ENCODE data around the gene EEF2KMT.
A peak's percentile ranks its signal among the peaks of the same experiment; 100 is the strongest.
"Not testable (repeated sequence)": the region's sequence is repeated elsewhere in the genome, so short reads cannot be mapped to it uniquely, and the experiment has no call there.

Gene EEF2KMT

GRCh38 chr16:5073771-5074170 is 23.8 kb downstream of the EEF2KMT start:
- H3K4me1 ChIP-seq (ENCODE audit: insufficient read depth, low read length), result peaks cover 19% of the 10 kb centered on the region
- H3K9me3 ChIP-seq (ENCODE audit: low read length); H3K27me3 ChIP-seq (ENCODE audit: control insufficient read depth in 1 of 2, insufficient read depth in 2 of 2, low read length in 2 of 2); H3K9ac ChIP-seq (ENCODE audit: low read length); H3K27ac ChIP-seq (ENCODE audit: low read depth, low read length); H3K4me3 ChIP-seq (ENCODE audit: low read depth in 1 of 2, low read length in 2 of 2): not testable (repeated sequence)
- H3K36me3 ChIP-seq (ENCODE audit: insufficient read depth, low read length), result peaks cover 24% of the 10 kb centered on the region

DNA sequence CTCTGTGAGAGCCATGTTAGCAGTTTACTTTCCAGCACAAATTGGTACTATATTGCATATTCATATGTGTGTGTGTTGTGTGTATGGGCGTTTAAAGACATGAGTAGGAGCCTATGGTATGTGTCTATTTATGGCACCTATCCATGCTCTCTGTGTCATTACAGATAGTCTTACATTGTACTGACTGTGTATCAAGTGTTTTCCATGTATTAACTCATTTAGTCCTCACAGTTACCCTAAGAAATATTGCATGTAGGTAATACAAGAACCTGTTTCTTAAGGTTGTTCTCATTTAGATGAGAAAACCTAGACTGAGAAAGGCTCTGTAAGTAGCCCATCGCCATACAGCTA is 24.3 kb downstream of the EEF2KMT start:
- Histone ChIP-seq H3K9ac (ENCODE audit: low read length) (no peak overlapping the region), H3K9me3 (ENCODE audit: low read length) (no peaks in the 10 kb centered on the region), H3K4me3 (ENCODE audit: low read depth in 1 of 2, low read length in 2 of 2) (no peak overlapping the region), H3K36me3 (ENCODE audit: insufficient read depth, low read length) (peaks cover 24% of the 10 kb centered on the region), H3K4me1 (ENCODE audit: insufficient read depth, low read length) (peaks cover 19% of the 10 kb centered on the region), H3K27ac (ENCODE audit: low read depth, low read length) (no peak overlapping the region), H3K27me3 (ENCODE audit: control insufficient read depth in 1 of 2, insufficient read depth in 2 of 2, low read length in 2 of 2) (no peaks in the 10 kb centered on the region)

GRCh38 chr16:5072334-5073278 is 25.0 kb downstream of the EEF2KMT start:
- H3K9ac ChIP-seq (ENCODE audit: low read length), result no peak overlapping the region
- H3K27ac ChIP-seq (ENCODE audit: low read depth, low read length), result peak overlapping the region; percentile 81
- peak overlapping the region; percentile 83 to 90 for H3K4me3 ChIP-seq (ENCODE audit: low read depth in 1 of 2, low read length in 2 of 2)
- peaks cover 19% of the 10 kb centered on the region for H3K4me1 ChIP-seq (ENCODE audit: insufficient read depth, low read length)
- H3K9me3 ChIP-seq (ENCODE audit: low read length), result no peaks in the 10 kb centered on the region
- peaks cover 24% of the 10 kb centered on the region for H3K36me3 ChIP-seq (ENCODE audit: insufficient read depth, low read length)
- H3K27me3 ChIP-seq (ENCODE audit: control insufficient read depth in 1 of 2, insufficient read depth in 2 of 2, low read length in 2 of 2), result no peaks in the 10 kb centered on the region

- no peak within 1 kb of the TSS for H3K9ac ChIP-seq (ENCODE audit: low read length)
- peak within 1 kb of the TSS; percentile 83 to 90 for H3K4me3 ChIP-seq (ENCODE audit: low read depth in 1 of 2, low read length in 2 of 2)
- H3K36me3 ChIP-seq (ENCODE audit: insufficient read depth, low read length), result peaks cover 19% of the 10 kb centered on the region
- H3K9me3 ChIP-seq (ENCODE audit: low read length), result no peaks in the 10 kb centered on the region
- H3K27ac ChIP-seq (ENCODE audit: low read depth, low read length), result peak within 1 kb of the TSS; percentile 81
- H3K4me1 ChIP-seq (ENCODE audit: insufficient read depth, low read length), result peaks cover 19% of the 10 kb centered on the region
- no peaks in the 10 kb centered on the region for H3K27me3 ChIP-seq (ENCODE audit: control insufficient read depth in 1 of 2, insufficient read depth in 2 of 2, low read length in 2 of 2)
Measured at GRCh38 chr16:5071681-5072333, 25.8 kb downstream of the EEF2KMT start, which contains the start of gene ALG1. Gene ALG1 (plus strand): TSS chr16:5071843. CDS start chr16:5071850, 7 bp downstream.

GRCh38 chr16:5071341-5071680 is 26.3 kb downstream of the EEF2KMT start:
- peaks cover 19% of the 10 kb centered on the region for H3K4me1 ChIP-seq (ENCODE audit: insufficient read depth, low read length)
- H3K9me3 ChIP-seq (ENCODE audit: low read length), result no peaks in the 10 kb centered on the region
- H3K27ac ChIP-seq (ENCODE audit: low read depth, low read length), result peak overlapping the region; percentile 81
- H3K36me3 ChIP-seq (ENCODE audit: insufficient read depth, low read length), result peaks cover 18% of the 10 kb centered on the region
- no peaks in the 10 kb centered on the region for H3K27me3 ChIP-seq (ENCODE audit: control insufficient read depth in 1 of 2, insufficient read depth in 2 of 2, low read length in 2 of 2)
- no peak overlapping the region for H3K9ac ChIP-seq (ENCODE audit: low read length)
- H3K4me3 ChIP-seq (ENCODE audit: low read depth in 1 of 2, low read length in 2 of 2), result peak overlapping the region; percentile 83 to 90

DNA sequence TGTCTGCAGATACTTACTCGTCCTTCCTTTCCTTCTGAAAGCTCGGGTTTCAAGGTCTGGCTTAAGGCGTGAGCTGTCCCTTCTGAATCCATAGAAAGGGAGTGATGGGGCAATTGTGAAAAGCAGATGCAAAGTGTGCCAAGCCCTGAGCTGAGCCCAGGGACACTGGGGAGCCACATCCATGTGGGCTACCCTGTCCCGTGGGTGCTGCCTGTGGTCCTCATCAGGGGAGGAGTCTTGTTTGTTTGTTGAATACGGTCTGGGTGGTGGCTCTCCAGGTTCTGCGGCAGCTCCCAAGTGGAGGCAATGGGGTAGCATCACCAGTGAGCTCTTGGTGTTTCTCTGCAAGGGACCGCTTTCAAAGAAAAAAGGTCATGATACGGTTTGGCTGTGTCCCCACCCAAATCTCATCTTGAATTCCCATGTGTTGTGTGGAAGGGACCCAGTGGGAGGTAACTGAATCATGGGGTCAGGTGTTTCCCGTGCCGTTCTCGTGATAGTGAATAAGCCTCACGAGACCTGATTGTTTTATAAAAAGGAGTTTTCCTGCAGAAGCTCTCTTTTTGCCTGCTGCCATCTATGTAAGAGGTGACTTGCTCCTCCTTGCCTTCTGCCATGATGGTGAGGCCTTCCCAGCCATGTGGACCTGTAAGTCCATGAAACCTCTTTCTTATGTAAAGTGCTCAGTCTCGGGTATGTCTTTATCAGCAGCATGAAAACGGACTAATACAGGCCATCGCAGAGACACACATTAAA is 27.0 kb downstream of the EEF2KMT start:
- H3K27ac ChIP-seq (ENCODE audit: low read depth, low read length), result no peak overlapping the region
- no peaks in the 10 kb centered on the region for H3K27me3 ChIP-seq (ENCODE audit: control insufficient read depth in 1 of 2, insufficient read depth in 2 of 2, low read length in 2 of 2)
- H3K9ac ChIP-seq (ENCODE audit: low read length), result no peak overlapping the region
- no peak overlapping the region for H3K4me3 ChIP-seq (ENCODE audit: low read depth in 1 of 2, low read length in 2 of 2)
- H3K4me1 ChIP-seq (ENCODE audit: insufficient read depth, low read length), result peaks cover 19% of the 10 kb centered on the region
- peaks cover 11% of the 10 kb centered on the region for H3K36me3 ChIP-seq (ENCODE audit: insufficient read depth, low read length)
- no peaks in the 10 kb centered on the region for H3K9me3 ChIP-seq (ENCODE audit: low read length)

- H3K27ac ChIP-seq (ENCODE audit: low read depth, low read length), result no peak overlapping the region
- no peak overlapping the region for H3K4me3 ChIP-seq (ENCODE audit: low read depth in 1 of 2, low read length in 2 of 2)
- H3K9ac ChIP-seq (ENCODE audit: low read length), result no peak overlapping the region
- no peaks in the 10 kb centered on the region for H3K27me3 ChIP-seq (ENCODE audit: control insufficient read depth in 1 of 2, insufficient read depth in 2 of 2, low read length in 2 of 2)
- H3K4me1 ChIP-seq (ENCODE audit: insufficient read depth, low read length), result peaks cover 19% of the 10 kb centered on the region
- H3K9me3 ChIP-seq (ENCODE audit: low read length), result no peaks in the 10 kb centered on the region
- H3K36me3 ChIP-seq (ENCODE audit: insufficient read depth, low read length), result peaks cover 4% of the 10 kb centered on the region
Measured at GRCh38 chr16:5069854-5070253, 27.7 kb downstream of the EEF2KMT start.

DNA sequence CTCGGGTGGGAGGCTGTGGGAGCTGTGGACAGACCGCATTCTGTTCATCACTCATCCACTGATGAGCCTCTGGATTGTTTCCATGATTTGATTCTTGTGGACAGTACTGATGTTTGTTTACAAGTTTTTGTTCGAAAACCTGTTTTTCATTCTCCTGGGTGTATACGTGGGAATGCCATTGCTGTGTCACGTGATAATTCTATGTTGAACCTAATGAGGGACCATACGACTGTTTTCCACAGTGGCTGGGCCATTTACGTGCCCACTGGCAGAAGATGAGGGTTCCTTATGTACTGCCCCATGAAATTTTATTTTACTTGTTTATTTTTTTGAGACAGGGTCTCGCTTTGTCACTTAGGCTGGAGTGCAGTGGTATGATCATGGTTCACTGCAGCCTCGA is 28.5 kb downstream of the EEF2KMT start:
- Histone ChIP-seq H3K9me3 (ENCODE audit: low read length) (no peaks in the 10 kb centered on the region), H3K27ac (ENCODE audit: low read depth, low read length) (no peak overlapping the region), H3K4me3 (ENCODE audit: low read depth in 1 of 2, low read length in 2 of 2) (no peak overlapping the region), H3K9ac (ENCODE audit: low read length) (no peak overlapping the region), H3K36me3 (ENCODE audit: insufficient read depth, low read length) (no peaks in the 10 kb centered on the region), H3K4me1 (ENCODE audit: insufficient read depth, low read length) (peaks cover 19% of the 10 kb centered on the region), H3K27me3 (ENCODE audit: control insufficient read depth in 1 of 2, insufficient read depth in 2 of 2, low read length in 2 of 2) (no peaks in the 10 kb centered on the region)

GRCh38 chr16:5066511-5066910 is 31.1 kb downstream of the EEF2KMT start:
- H3K9ac ChIP-seq (ENCODE audit: low read length), result no peak overlapping the region
- no peak overlapping the region for H3K4me3 ChIP-seq (ENCODE audit: low read depth in 1 of 2, low read length in 2 of 2)
- H3K9me3 ChIP-seq (ENCODE audit: low read length), result no peaks in the 10 kb centered on the region
- no peaks in the 10 kb centered on the region for H3K27me3 ChIP-seq (ENCODE audit: control insufficient read depth in 1 of 2, insufficient read depth in 2 of 2, low read length in 2 of 2)
- H3K36me3 ChIP-seq (ENCODE audit: insufficient read depth, low read length), result no peaks in the 10 kb centered on the region
- peaks cover 7% of the 10 kb centered on the region for H3K4me1 ChIP-seq (ENCODE audit: insufficient read depth, low read length)
- no peak overlapping the region for H3K27ac ChIP-seq (ENCODE audit: low read depth, low read length)

DNA sequence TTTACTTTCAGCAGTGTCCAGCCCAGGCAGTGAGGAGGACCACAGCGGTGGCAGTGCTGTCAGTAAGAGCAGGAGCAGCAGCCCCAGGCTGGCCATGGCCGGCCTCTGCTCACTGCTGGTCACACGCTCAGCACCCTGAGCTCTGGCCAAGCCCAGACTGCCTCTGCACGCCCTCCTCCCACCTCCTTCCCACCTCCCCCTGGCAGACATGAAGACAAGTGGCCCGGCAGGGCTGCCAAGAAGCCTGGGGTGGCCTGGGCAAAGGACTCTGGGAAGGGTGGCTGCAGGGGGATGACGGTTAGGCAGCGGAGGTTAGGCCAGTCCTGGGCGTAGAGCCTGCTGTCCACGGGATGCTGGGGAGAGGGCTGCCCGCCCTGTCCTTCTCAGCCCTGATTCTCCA is 31.8 kb downstream of the EEF2KMT start, which contains the start of gene C16orf89:
Gene C16orf89, minus strand, starts transcription at position 144 of the 400 bp plus-strand sequence. Its CDS starts 48 bp downstream, at position 96.
- no peaks in the 10 kb centered on the region for H3K27me3 ChIP-seq (ENCODE audit: control insufficient read depth in 1 of 2, insufficient read depth in 2 of 2, low read length in 2 of 2)
- no peak within 1 kb of the TSS for H3K4me3 ChIP-seq (ENCODE audit: low read depth in 1 of 2, low read length in 2 of 2)
- H3K27ac ChIP-seq (ENCODE audit: low read depth, low read length), result no peak within 1 kb of the TSS
- H3K4me1 ChIP-seq (ENCODE audit: insufficient read depth, low read length), result no peaks in the 10 kb centered on the region
- no peak within 1 kb of the TSS for H3K9ac ChIP-seq (ENCODE audit: low read length)
- no peaks in the 10 kb centered on the region for H3K9me3 ChIP-seq (ENCODE audit: low read length)
- H3K36me3 ChIP-seq (ENCODE audit: insufficient read depth, low read length), result no peaks in the 10 kb centered on the region

- H3K9me3 ChIP-seq (ENCODE audit: low read length), result no peaks in the 10 kb centered on the region
- no peak overlapping the region for H3K4me3 ChIP-seq (ENCODE audit: low read depth in 1 of 2, low read length in 2 of 2)
- no peaks in the 10 kb centered on the region for H3K4me1 ChIP-seq (ENCODE audit: insufficient read depth, low read length)
- H3K27me3 ChIP-seq (ENCODE audit: control insufficient read depth in 1 of 2, insufficient read depth in 2 of 2, low read length in 2 of 2), result no peaks in the 10 kb centered on the region
- H3K36me3 ChIP-seq (ENCODE audit: insufficient read depth, low read length), result no peaks in the 10 kb centered on the region
- H3K9ac ChIP-seq (ENCODE audit: low read length), result no peak overlapping the region
- H3K27ac ChIP-seq (ENCODE audit: low read depth, low read length), result no peak overlapping the region
Measured at GRCh38 chr16:5065326-5065725, 32.3 kb downstream of the EEF2KMT start.
